GM23248 (cell line): ENCODE results near the gene ZNF768. TPM values are rescaled to one million over a fixed set of nuclear protein-coding genes. Genes with fewer than 3 reads are reported as not detected.

ENCODE experiments used
- DNase-seq: peaks from one replicate; pipeline ENCODE4 v3.0.0-alpha.2; 2015
- H2AFZ ChIP-seq: fragments of 200-600 bp; sonication (generic); 2 replicates; pipeline ENCODE4 v1.6.1; 2016; ENCODE audit warnings: antibody characterized with exemption
- H3F3A ChIP-seq: fragments of 200-600 bp; sonication (generic); 2 replicates; pipeline ENCODE4 v1.6.1; 2016; ENCODE audit warnings: mild to moderate bottlenecking, antibody characterized with exemption, mixed run types; ENCODE audit not compliant: insufficient read depth
- H3K27ac ChIP-seq: fragments of 200-600 bp; sonication (generic); 2 replicates; pipeline ENCODE4 v1.5.1; 2016; ENCODE audit warnings: mild to moderate bottlenecking
- H3K27me3 ChIP-seq: fragments of 200-600 bp; sonication (generic); replicated peaks from 2 replicates; pipeline ENCODE4 v1.6.1; 2016; ENCODE audit warnings: mild to moderate bottlenecking; ENCODE audit not compliant: insufficient read depth
- H3K36me3 ChIP-seq: fragments of 200-600 bp; sonication (generic); 2 replicates; pipeline ENCODE4 v1.6.1; 2016; ENCODE audit warnings: low read depth, mild to moderate bottlenecking
- H3K4me1 ChIP-seq: fragments of 200-600 bp; sonication (generic); 2 replicates; pipeline ENCODE4 v1.6.1; 2016; ENCODE audit warnings: mild to moderate bottlenecking; ENCODE audit not compliant: insufficient read depth
- H3K4me2 ChIP-seq: fragments of 200-600 bp; sonication (generic); one replicate; pipeline ENCODE4 v1.6.1; 2016; ENCODE audit warnings: mild to moderate bottlenecking; ENCODE audit not compliant: unreplicated experiment
- H3K4me3 ChIP-seq: fragments of 200-600 bp; sonication (generic); 2 replicates; pipeline ENCODE4 v1.5.1; 2016; ENCODE audit warnings: mild to moderate bottlenecking
- H3K79me2 ChIP-seq: fragments of 200-600 bp; sonication (generic); 2 replicates; pipeline ENCODE4 v1.6.1; 2016; ENCODE audit warnings: mild to moderate bottlenecking; ENCODE audit not compliant: insufficient read depth
- H3K9ac ChIP-seq: fragments of 200-600 bp; sonication (generic); 2 replicates; pipeline ENCODE4 v1.6.1; 2016; ENCODE audit warnings: mild to moderate bottlenecking
- H3K9me2 ChIP-seq: fragments of 200-600 bp; sonication (generic); 2 replicates; pipeline ENCODE4 v1.6.1; 2016; ENCODE audit warnings: mixed run types, mild to moderate bottlenecking, moderate library complexity; ENCODE audit not compliant: insufficient read depth
- H3K9me3 ChIP-seq: fragments of 200-600 bp; sonication (generic); one replicate; pipeline ENCODE4 v1.6.1; 2017; ENCODE audit warnings: low read depth
- H4K20me1 ChIP-seq: fragments of 200-600 bp; sonication (generic); 2 replicates; pipeline ENCODE4 v1.6.0; 2016; ENCODE audit not compliant: insufficient read depth
- EZH2 ChIP-seq: fragments of 200-600 bp; sonication (generic); IDR thresholded peaks from 2 replicates; pipeline ENCODE4 v1.6.1; 2018; ENCODE audit warnings: antibody characterized with exemption, mild to moderate bottlenecking; ENCODE audit not compliant: insufficient read depth, poor library complexity, severe bottlenecking
- EZH2phosphoT487 ChIP-seq: fragments of 200-600 bp; sonication (generic); IDR thresholded peaks from 2 replicates; pipeline ENCODE4 v1.6.1; 2018; ENCODE audit warnings: antibody characterized with exemption, moderate library complexity, mild to moderate bottlenecking, low read depth; ENCODE audit not compliant: insufficient read depth
- WGBS, 2 experiments: methylation state at CpG; one replicate each; pipeline ENCODE4 v1.1.6; 2015 to 2017; ENCODE audit warnings: low lambda C conversion rate in 2 of 2, low coverage in 1 of 2; ENCODE audit errors: missing lambda C conversion rate in 2 of 2; 5-methylcytosine and 5-hydroxymethylcytosine counted together
- in situ Hi-C: fragments of 300-500 bp; cut with MboI; formaldehyde crosslinking; loops from 2 replicates; pipeline ENCODE4 v1.15.0; 2020
- polyA plus RNA-seq: library from polyadenylated mRNA; unstranded; fragments of >200 nt; fragmentation: Nextera tagmentation; extraction: Ambion mirVana; gene quantifications from 2 replicates; pipeline ENCODE4 v1.2.1, GENCODE V29; 2016
- total RNA-seq: library from RNA; depleted of rRNA; stranded (reverse); fragments of >200 nt; shearing (Covaris generic); gene quantifications from 2 replicates; pipeline ENCODE4 v1.2.3, GENCODE V29; 2014

Gene ZNF768
- total and polyA plus RNA-seq, 2 experiments from 2014 or later = 5.0 to 38.4 TPM

- no peaks in the 10 kb centered on the region for H3K9me3 ChIP-seq
- in situ Hi-C loops = no loop called here
- no peaks in the 10 kb centered on the region for H3F3A ChIP-seq
- no peaks in the 10 kb centered on the region for H4K20me1 ChIP-seq
- H3K27me3 ChIP-seq = no peaks in the 10 kb centered on the region
- H2AFZ ChIP-seq = peak overlapping the region; percentile 77
- H3K36me3 ChIP-seq = no peaks in the 10 kb centered on the region
- peak overlapping the region; percentile 53; the same call in 1 of the 2 replicates for H3K4me3 ChIP-seq
- H3K4me2 ChIP-seq = peak overlapping the region; percentile 52
- no peak overlapping the region for H3K27ac ChIP-seq
- DNase-seq = no peak
- peaks cover 18% of the 10 kb centered on the region for H3K79me2 ChIP-seq
- no peak for TF ChIP-seq EZH2phosphoT487
- TF ChIP-seq EZH2 = no peak
- H3K9ac ChIP-seq = no peak overlapping the region
- H3K4me1 ChIP-seq = no peaks in the 10 kb centered on the region
- WGBS, 2 experiments = 31 to 35% methylated on average over 38 to 46 of the region's 46 CpGs
- no peaks in the 10 kb centered on the region for H3K9me2 ChIP-seq
Observed at GRCh38 chr16:30561089-30561816, 34.9 kb upstream of the ZNF768 start.

- H3K4me1 ChIP-seq = no peaks in the 10 kb centered on the region
- no peak overlapping the region for H3K27ac ChIP-seq
- no peaks in the 10 kb centered on the region for H3K9me3 ChIP-seq
- peaks cover 26% of the 10 kb centered on the region for H3K79me2 ChIP-seq
- no peak overlapping the region for H3K4me2 ChIP-seq
- H3K9ac ChIP-seq = no peak overlapping the region
- TF ChIP-seq EZH2phosphoT487 (no peak), EZH2 (no peak)
- no peaks in the 10 kb centered on the region for H3K36me3 ChIP-seq
- H3K4me3 ChIP-seq = no peak overlapping the region
- H3K27me3 ChIP-seq = no peaks in the 10 kb centered on the region
- no peak overlapping the region for H2AFZ ChIP-seq
- DNase-seq = no peak
- H4K20me1 ChIP-seq = no peaks in the 10 kb centered on the region
- in situ Hi-C loops = no loop called here
- WGBS, 2 experiments = 98 to 99% methylated on average over 6 of the region's 6 CpGs
- H3K9me2 ChIP-seq = no peaks in the 10 kb centered on the region
- H3F3A ChIP-seq = no peaks in the 10 kb centered on the region
Observed at GRCh38 chr16:30559690-30560089, 33.3 kb upstream of the ZNF768 start.

GRCh38 chr16:30558789-30559377 is 32.5 kb upstream of the ZNF768 start:
- Histone ChIP-seq H3K27ac (peak overlapping the region; percentile 86), H2AFZ (peak overlapping the region; percentile 93), H3K9ac (peak overlapping the region; percentile 55)

GRCh38 chr16:30557957-30558788 is 31.8 kb upstream of the ZNF768 start, which contains the start of gene ZNF764:
ZNF764 (minus strand) TSS chr16:30558374; CDS start chr16:30558182, 192 bp downstream.
- Histone ChIP-seq H3F3A (no peaks in the 10 kb centered on the region), H3K9me3 (no peaks in the 10 kb centered on the region), H4K20me1 (no peaks in the 10 kb centered on the region), H3K79me2 (peaks cover 37% of the 10 kb centered on the region), H3K4me2 (peak within 1 kb of the TSS; percentile 83), H3K4me1 (no peaks in the 10 kb centered on the region), H3K36me3 (no peaks in the 10 kb centered on the region), H2AFZ (peak within 1 kb of the TSS; percentile 93), H3K9ac (peak within 1 kb of the TSS; percentile 96), H3K4me3 (peak within 1 kb of the TSS; percentile 93), H3K9me2 (no peaks in the 10 kb centered on the region), H3K27me3 (no peaks in the 10 kb centered on the region), H3K27ac (peak within 1 kb of the TSS; percentile 86)
- DNase-seq = peak; percentile 100
- 1 to 2% methylated on average over 61 to 72 of the region's 74 CpGs for WGBS, 2 experiments
- no peak for TF ChIP-seq EZH2phosphoT487
- TF ChIP-seq EZH2 = no peak
- in situ Hi-C loops = no loop called here

More at GRCh38 chr16:30558789-30559377, 32.5 kb upstream of the ZNF768 start:
- H3K4me2 ChIP-seq = no peak overlapping the region
- H3K9me3 ChIP-seq = no peaks in the 10 kb centered on the region
- peaks cover 35% of the 10 kb centered on the region for H3K79me2 ChIP-seq
- no peak for DNase-seq
- no peaks in the 10 kb centered on the region for H3F3A ChIP-seq
- no peak for TF ChIP-seq EZH2
- TF ChIP-seq EZH2phosphoT487 = no peak
- H3K36me3 ChIP-seq = no peaks in the 10 kb centered on the region
- no peaks in the 10 kb centered on the region for H3K9me2 ChIP-seq
- H4K20me1 ChIP-seq = no peaks in the 10 kb centered on the region
- no peaks in the 10 kb centered on the region for H3K4me1 ChIP-seq
- H3K4me3 ChIP-seq = peak overlapping the region; percentile 93
- in situ Hi-C loops = no loop called here
- no peaks in the 10 kb centered on the region for H3K27me3 ChIP-seq
- WGBS, 2 experiments = 79 to 80% methylated on average over 21 of the region's 21 CpGs
